ENCODE results near the gene CDCA7.

DNA sequence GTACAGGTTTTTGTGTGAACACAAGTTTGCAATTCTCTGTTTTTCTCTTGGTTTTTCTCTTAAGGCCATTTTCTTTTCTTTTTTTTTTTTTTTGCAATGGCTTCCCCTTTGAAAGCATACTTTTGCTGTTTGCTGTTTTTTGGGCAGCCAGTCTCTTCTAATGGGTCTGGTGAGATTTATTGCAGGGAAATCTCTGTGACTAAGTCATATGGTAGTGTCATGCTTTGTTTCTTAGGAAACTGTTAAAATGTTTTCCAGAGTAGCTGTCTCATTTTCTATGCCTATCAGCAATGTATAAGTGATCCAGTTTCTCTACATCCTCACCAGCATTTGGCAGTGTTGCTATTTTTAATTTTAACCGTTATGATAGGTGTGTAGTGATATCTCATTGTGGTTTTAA is 27.9 kb upstream of the CDCA7 start:
- TF ChIP-seq, protein P1, sequence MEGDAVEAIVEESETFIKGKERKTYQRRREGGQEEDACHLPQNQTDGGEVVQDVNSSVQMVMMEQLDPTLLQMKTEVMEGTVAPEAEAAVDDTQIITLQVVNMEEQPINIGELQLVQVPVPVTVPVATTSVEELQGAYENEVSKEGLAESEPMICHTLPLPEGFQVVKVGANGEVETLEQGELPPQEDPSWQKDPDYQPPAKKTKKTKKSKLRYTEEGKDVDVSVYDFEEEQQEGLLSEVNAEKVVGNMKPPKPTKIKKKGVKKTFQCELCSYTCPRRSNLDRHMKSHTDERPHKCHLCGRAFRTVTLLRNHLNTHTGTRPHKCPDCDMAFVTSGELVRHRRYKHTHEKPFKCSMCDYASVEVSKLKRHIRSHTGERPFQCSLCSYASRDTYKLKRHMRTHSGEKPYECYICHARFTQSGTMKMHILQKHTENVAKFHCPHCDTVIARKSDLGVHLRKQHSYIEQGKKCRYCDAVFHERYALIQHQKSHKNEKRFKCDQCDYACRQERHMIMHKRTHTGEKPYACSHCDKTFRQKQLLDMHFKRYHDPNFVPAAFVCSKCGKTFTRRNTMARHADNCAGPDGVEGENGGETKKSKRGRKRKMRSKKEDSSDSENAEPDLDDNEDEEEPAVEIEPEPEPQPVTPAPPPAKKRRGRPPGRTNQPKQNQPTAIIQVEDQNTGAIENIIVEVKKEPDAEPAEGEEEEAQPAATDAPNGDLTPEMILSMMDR (IDR thresholded peaks at IDR 0.05; ENCODE audit: poor library complexity, severe bottlenecking), result no peak
- TF ChIP-seq EZH2 (IDR thresholded peaks at IDR 0.05; ENCODE audit: borderline replicate concordance, insufficient read depth, low read length, poor library complexity, severe bottlenecking), result no peak
